DLD1 (cell line): ENCODE results near the gene BCL2L1.

Experiments used
- in situ Hi-C: cut with HindIII; loops from 2 replicates; pipeline ENCODE4 v1.10.0; 2017; ENCODE audit warnings: low sequenced_read_pairs

BCL2L1 gene

GRCh38 chr20:31694842-31695593, 27.6 kb downstream of the BCL2L1 start:
- in situ Hi-C loops, result no loop called here

- in situ Hi-C loops, result no loop called here
Measured at GRCh38 chr20:31693987-31694661, 28.5 kb downstream of the BCL2L1 start.

- in situ Hi-C loops, result no loop called here
Measured at GRCh38 chr20:31693402-31693801, 29.3 kb downstream of the BCL2L1 start.

- in situ Hi-C loops, result no loop called here
Measured at GRCh38 chr20:31691646-31692275, 30.9 kb downstream of the BCL2L1 start.

- in situ Hi-C loops, result no loop called here
Measured at GRCh38 chr20:31690124-31690666, 32.5 kb downstream of the BCL2L1 start.

GRCh38 chr20:31689141-31689540, 33.5 kb downstream of the BCL2L1 start:
- in situ Hi-C loops, result no loop called here

- in situ Hi-C loops, result no loop called here
Measured at GRCh38 chr20:31687777-31688176, 34.9 kb downstream of the BCL2L1 start.

- in situ Hi-C loops, result no loop called here
Measured at GRCh38 chr20:31685853-31686643, 36.6 kb downstream of the BCL2L1 start.

GRCh38 chr20:31684153-31685015, 38.3 kb downstream of the BCL2L1 start:
- in situ Hi-C loops, result no loop called here

GRCh38 chr20:31682927-31683326, 39.7 kb downstream of the BCL2L1 start:
- in situ Hi-C loops, result no loop called here

GRCh38 chr20:31682352-31682751, 40.3 kb downstream of the BCL2L1 start:
- in situ Hi-C loops, result no loop called here

- in situ Hi-C loops, result no loop called here
Measured at GRCh38 chr20:31681769-31682168, 40.9 kb downstream of the BCL2L1 start.

GRCh38 chr20:31681128-31681727, 41.4 kb downstream of the BCL2L1 start:
- in situ Hi-C loops, result no loop called here

- in situ Hi-C loops, result no loop called here
Measured at GRCh38 chr20:31680286-31681127, 42.2 kb downstream of the BCL2L1 start.

- in situ Hi-C loops, result no loop called here
Measured at GRCh38 chr20:31679357-31680285, 43.0 kb downstream of the BCL2L1 start.

- in situ Hi-C loops, result no loop called here
Measured at GRCh38 chr20:31678389-31679356, 44.0 kb downstream of the BCL2L1 start.
